Measurements from ENCODE around the gene CEL. TPM values are rescaled to one million over a fixed set of nuclear protein-coding genes. Genes with fewer than 3 reads are reported as not detected.
"Not testable (repeated sequence)": the region's sequence is repeated elsewhere in the genome, so short reads cannot be mapped to it uniquely, and the experiment has no call there.

Gene CEL
- total RNA-seq, 2 donors from 2014 or later = 1.7 to 2.8 TPM

- WGBS = 70% methylated on average over 7 of the region's 7 CpGs
- no peak overlapping the region for H3K4me3 ChIP-seq
- TF ChIP-seq POLR2A (IDR thresholded peaks at IDR 0.05) (no peak), POLR2AphosphoS5 (IDR thresholded peaks at IDR 0.05) (no peak), CTCF (IDR thresholded peaks at IDR 0.05) (no peak)
- no peaks in the 10 kb centered on the region for H3K9me3 ChIP-seq
- H3K36me3 ChIP-seq = peaks cover 0 to 10% of the 10 kb centered on the region in 2 donors
- no peaks in the 10 kb centered on the region for H3K27me3 ChIP-seq (replicated peaks; ENCODE audit: insufficient read depth)
- no peak for DNase-seq (ENCODE audit: low spot score)
- no peak overlapping the region for H3K27ac ChIP-seq
- intact Hi-C loops (cut with DNase I) = no loop called here
- H3K4me1 ChIP-seq (replicated peaks) = no peaks in the 10 kb centered on the region
These were observed 3.7 kb upstream of the CEL start for GRCh38 chr9:133058071-133058470.

GRCh38 chr9:133058550-133059320 is 3.0 kb upstream of the CEL start:
- intact Hi-C loops (cut with DNase I) = no loop called here
- WGBS = 69% methylated on average over 12 of the region's 12 CpGs
- Histone ChIP-seq H3K9me3 (no peaks in the 10 kb centered on the region), H3K27ac (no peak overlapping the region), H3K4me1 (replicated peaks) (no peaks in the 10 kb centered on the region), H3K4me3 (no peak overlapping the region), H3K27me3 (replicated peaks; ENCODE audit: insufficient read depth) (no peaks in the 10 kb centered on the region), H3K36me3 (peaks cover 0 to 10% of the 10 kb centered on the region in 2 donors)
- no peak for TF ChIP-seq POLR2A (IDR thresholded peaks at IDR 0.05)
- no peak for TF ChIP-seq CTCF (IDR thresholded peaks at IDR 0.05)
- TF ChIP-seq POLR2AphosphoS5 (IDR thresholded peaks at IDR 0.05) = no peak
- DNase-seq (ENCODE audit: low spot score) = no peak

GRCh38 chr9:133059623-133060022 is 2.2 kb upstream of the CEL start:
- intact Hi-C loops (cut with DNase I) = no loop called here
- Histone ChIP-seq H3K4me3 (no peak overlapping the region), H3K36me3 (peaks cover 0 to 3% of the 10 kb centered on the region in 2 donors), H3K9me3 (no peaks in the 10 kb centered on the region), H3K27me3 (replicated peaks; ENCODE audit: insufficient read depth) (no peaks in the 10 kb centered on the region), H3K4me1 (replicated peaks) (no peaks in the 10 kb centered on the region), H3K27ac (no peak overlapping the region)
- WGBS = 48% methylated on average over 7 of the region's 7 CpGs
- no peak for TF ChIP-seq CTCF (IDR thresholded peaks at IDR 0.05)
- no peak for TF ChIP-seq POLR2A (IDR thresholded peaks at IDR 0.05)
- TF ChIP-seq POLR2AphosphoS5 (IDR thresholded peaks at IDR 0.05) = no peak
- no peak for DNase-seq (ENCODE audit: low spot score)

- 57% methylated on average over 6 of the region's 6 CpGs for WGBS
- intact Hi-C loops (cut with DNase I) = no loop called here
- DNase-seq (ENCODE audit: low spot score) = no peak
- no peak overlapping the region for H3K4me3 ChIP-seq
- no peak for TF ChIP-seq POLR2AphosphoS5 (IDR thresholded peaks at IDR 0.05)
- TF ChIP-seq CTCF (IDR thresholded peaks at IDR 0.05) = no peak
- no peak for TF ChIP-seq POLR2A (IDR thresholded peaks at IDR 0.05)
- no peaks in the 10 kb centered on the region for H3K27me3 ChIP-seq (replicated peaks; ENCODE audit: insufficient read depth)
- H3K27ac ChIP-seq = no peak overlapping the region
- H3K9me3 ChIP-seq = no peaks in the 10 kb centered on the region
- H3K36me3 ChIP-seq = no peaks in the 10 kb centered on the region
- H3K4me1 ChIP-seq (replicated peaks) = no peaks in the 10 kb centered on the region
These were observed 1.4 kb upstream of the CEL start for GRCh38 chr9:133060417-133060841.

GRCh38 chr9:133061019-133061763 is 590 bp upstream of the CEL start:
- H3K27me3 ChIP-seq (replicated peaks; ENCODE audit: insufficient read depth); DNase-seq (ENCODE audit: low spot score); H3K36me3 ChIP-seq; H3K4me3 ChIP-seq; H3K9me3 ChIP-seq; H3K4me1 ChIP-seq (replicated peaks); intact Hi-C loops (cut with DNase I): not testable (repeated sequence)
- 25% methylated on average over 14 of the region's 14 CpGs for WGBS
- H3K27ac ChIP-seq = peak overlapping the region in 1 of 2 donors; percentile 58

- intact Hi-C loops (cut with DNase I); H3K27ac ChIP-seq; H3K4me3 ChIP-seq; H3K36me3 ChIP-seq; H3K4me1 ChIP-seq (replicated peaks); DNase-seq (ENCODE audit: low spot score); H3K9me3 ChIP-seq; H3K27me3 ChIP-seq (replicated peaks; ENCODE audit: insufficient read depth): not testable (repeated sequence)
- 53% methylated on average over 6 of the region's 8 CpGs for WGBS
These were observed 788 bp downstream of the CEL start for GRCh38 chr9:133062569-133062968.

All from prostate gland (tissue), 2 donors.